IMR-90 (cell line): Measurements from ENCODE around the gene TWSG1. TPM values are rescaled to one million over a fixed set of nuclear protein-coding genes. Genes with fewer than 3 reads are reported as not detected.
A peak's percentile ranks its signal among the peaks of the same experiment; 100 is the strongest.

Experiments used
- ATAC-seq: fragments of 200-7000 bp; cut with Tn5 transposase; 2 replicates; pipeline ENCODE4 v1.9.1; 2020; ENCODE audit warnings: low read depth, mild to moderate bottlenecking, moderate library complexity
- BruUV-seq: library from RNA; stranded (reverse); fragments of 400-500 nt; replicated peaks from 2 replicates; lab custom pipeline; 2021; lab: Mats Ljungman, UMichigan
- CTCF ChIA-PET: fragments of 300-600 bp; formaldehyde crosslinking; extraction: SDS; loops from one replicate; lab custom pipeline; 2021; ENCODE audit warnings: antibody characterized with exemption; lab: Yijun Ruan, JAX
- POLR2A ChIA-PET: fragments of 300-600 bp; sonication (Branson Sonifier 250); formaldehyde crosslinking; loops from one replicate; lab custom pipeline; 2022; ENCODE audit warnings: antibody characterized with exemption; ENCODE audit not compliant: unreplicated experiment; lab: Charles Lee
- DNase-seq: peaks from one replicate; pipeline ENCODE4 v3.0.0; 2013
- H2AFZ ChIP-seq: replicated peaks from 2 replicates; pipeline ENCODE3; 2013; ENCODE audit warnings: low read length, mild to moderate bottlenecking; ENCODE audit not compliant: poor library complexity
- H2AK5ac ChIP-seq: 2 replicates; pipeline ENCODE4 v1.6.1; 2013; ENCODE audit warnings: low read depth, low read length, inconsistent platforms
- H2AK9ac ChIP-seq: replicated peaks from 2 replicates; pipeline ENCODE3; 2013; ENCODE audit warnings: mild to moderate bottlenecking, low read depth, low read length, moderate library complexity; ENCODE audit not compliant: poor library complexity
- H2BK120ac ChIP-seq: 2 replicates; pipeline ENCODE4 v1.6.1; 2013; ENCODE audit warnings: low read depth, low read length, inconsistent platforms
- H2BK15ac ChIP-seq: 3 replicates; pipeline ENCODE4 v1.6.1; 2013; ENCODE audit warnings: low read depth, low read length, inconsistent platforms
- H2BK20ac ChIP-seq: 2 replicates; pipeline ENCODE4 v1.6.1; 2013; ENCODE audit warnings: low read depth, mild to moderate bottlenecking, inconsistent platforms, low read length, moderate library complexity
- H2BK5ac ChIP-seq: 2 replicates; pipeline ENCODE4 v1.6.1; 2013; ENCODE audit warnings: mild to moderate bottlenecking, low read depth, low read length, inconsistent platforms; ENCODE audit not compliant: poor library complexity, severe bottlenecking
- H3K14ac ChIP-seq: replicated peaks from 2 replicates; pipeline ENCODE4 v1.6.1; 2013; ENCODE audit warnings: low read depth, low read length, inconsistent platforms
- H3K18ac ChIP-seq: 2 replicates; pipeline ENCODE4 v1.6.1; 2013; ENCODE audit warnings: low read depth, low read length, control low read depth
- H3K23ac ChIP-seq: 2 replicates; pipeline ENCODE4 v1.6.1; 2013; ENCODE audit warnings: low read depth, low read length, inconsistent platforms
- H3K27ac ChIP-seq: 2 replicates; pipeline ENCODE4 v1.5.1; 2013; ENCODE audit warnings: mild to moderate bottlenecking, control low read depth, low read length; ENCODE audit not compliant: insufficient read depth
- H3K27me3 ChIP-seq: 2 replicates; pipeline ENCODE4 v1.6.1; 2013; ENCODE audit warnings: low read length; ENCODE audit not compliant: control insufficient read depth, insufficient read depth
- H3K36me3 ChIP-seq: 2 replicates; pipeline ENCODE4 v1.6.1; 2013; ENCODE audit warnings: low read length, mixed read lengths; ENCODE audit not compliant: control insufficient read depth, insufficient read depth
- H3K4ac ChIP-seq: 2 replicates; pipeline ENCODE4 v1.6.1; 2013; ENCODE audit warnings: low read depth, low read length, inconsistent platforms
- H3K4me1 ChIP-seq: 2 replicates; pipeline ENCODE4 v1.6.1; 2013; ENCODE audit warnings: low read length, mixed read lengths; ENCODE audit not compliant: control insufficient read depth, insufficient read depth
- H3K4me2 ChIP-seq: 2 replicates; pipeline ENCODE4 v1.6.1; 2013; ENCODE audit warnings: low read depth, mild to moderate bottlenecking, control low read depth, low read length, moderate library complexity
- H3K4me3 ChIP-seq: 2 replicates; pipeline ENCODE4 v1.5.1; 2013; ENCODE audit warnings: low read depth, mild to moderate bottlenecking, control low read depth, low read length, moderate library complexity; ENCODE audit not compliant: insufficient read depth
- H3K56ac ChIP-seq: 2 replicates; pipeline ENCODE4 v1.6.1; 2013; ENCODE audit warnings: low read length, inconsistent platforms; ENCODE audit not compliant: insufficient read depth; ENCODE audit errors: extremely low read depth
- H3K79me1 ChIP-seq, 2 experiments: 2 replicates each; pipeline ENCODE4 v1.6.1; 2013; ENCODE audit warnings: low read length in 2 of 2, inconsistent platforms in 1 of 2, low read depth in 1 of 2
- H3K9ac ChIP-seq: 2 replicates; pipeline ENCODE4 v1.6.1; 2013; ENCODE audit warnings: low read depth, low read length, control low read depth
- H3K9me1 ChIP-seq: 2 replicates; pipeline ENCODE4 v1.6.1; 2013; ENCODE audit warnings: low read length, inconsistent platforms; ENCODE audit not compliant: insufficient read depth
- H3K9me3 ChIP-seq: 2 replicates; pipeline ENCODE4 v1.6.1; 2013; ENCODE audit warnings: low read length; ENCODE audit not compliant: control insufficient read depth, insufficient read depth
- H4K20me1 ChIP-seq: 2 replicates; pipeline ENCODE4 v1.6.1; 2013; ENCODE audit warnings: low read length, inconsistent platforms; ENCODE audit not compliant: insufficient read depth
- H4K5ac ChIP-seq: 2 replicates; pipeline ENCODE4 v1.6.1; 2013; ENCODE audit warnings: mild to moderate bottlenecking, low read depth, low read length, control low read depth
- H4K8ac ChIP-seq, 2 experiments: 2 replicates each; pipeline ENCODE4 v1.6.1; 2013; ENCODE audit warnings: low read depth in 2 of 2, low read length in 2 of 2, control low read depth in 1 of 2, inconsistent platforms in 1 of 2
- H4K91ac ChIP-seq: 2 replicates; pipeline ENCODE4 v1.6.1; 2013; ENCODE audit warnings: low read depth, low read length, inconsistent platforms; ENCODE audit not compliant: insufficient read depth
- BHLHE40 ChIP-seq: fragments of 150-350 bp; IDR thresholded peaks from 2 replicates; pipeline ENCODE4 v1.6.1; 2016; ENCODE audit warnings: mild to moderate bottlenecking, low read depth, low read length
- CHD1 ChIP-seq: IDR thresholded peaks from 2 replicates; pipeline ENCODE4 v1.6.1; 2012; ENCODE audit warnings: low read depth, low read length, improper control_type of control experiment
- ELK1 ChIP-seq: fragments of 150-350 bp; IDR thresholded peaks from 2 replicates; pipeline ENCODE4 v1.6.1; 2016; ENCODE audit warnings: low read depth, mild to moderate bottlenecking, low read length, moderate library complexity, borderline replicate concordance
- POLR2A ChIP-seq: IDR thresholded peaks from 2 replicates; pipeline ENCODE4 v1.6.1; 2012; ENCODE audit warnings: mild to moderate bottlenecking, low read depth, low read length
- WGBS, 2 experiments: methylation state at CpG; one replicate each; pipeline versions ENCODE4 v1.1.5 to v1.1.7; 2013; ENCODE audit warnings: missing lambda C conversion rate in 2 of 2; ENCODE audit not compliant: insufficient read length in 1 of 2; ENCODE audit errors: extremely low coverage in 2 of 2; 5-methylcytosine and 5-hydroxymethylcytosine counted together
- dilution Hi-C: fragments of 300-500 bp; cut with HindIII; formaldehyde crosslinking; loops from one replicate; pipeline ENCODE4 v1.14.3; 2018; ENCODE audit warnings: low sequenced_read_pairs; ENCODE audit not compliant: unreplicated experiment
- in situ Hi-C: fragments of 300-500 bp; cut with MboI; formaldehyde crosslinking; loops from 3 replicates; pipeline ENCODE4 v1.14.3; 2019; ENCODE audit warnings: low sequenced_read_pairs, inconsistent platforms, mixed read lengths
- intact Hi-C: fragments of 100-400 bp; cut with micrococcal nuclease; formaldehyde crosslinking; loops from 2 replicates; pipeline ENCODE4 v1.10.0; 2022
- polyA plus RNA-seq, 3 experiments: library from polyadenylated mRNA; depleted of rRNA; stranded (reverse); fragments of >200 nt; gene quantifications; 2 replicates each; pipeline ENCODE4 v1.2.3, GENCODE V29; 2012; ENCODE audit warnings: low replicate concordance in 1 of 3
- total RNA-seq: library from RNA; depleted of rRNA; stranded (reverse); fragments of >200 nt; gene quantifications from 2 replicates; pipeline ENCODE4 v1.2.3, GENCODE V29; 2012

The TWSG1 gene
- total and polyA plus RNA-seq, 2 of the 4 experiments (the other 2 are of a cell fraction) = 80.4 to 115 TPM

DNA sequence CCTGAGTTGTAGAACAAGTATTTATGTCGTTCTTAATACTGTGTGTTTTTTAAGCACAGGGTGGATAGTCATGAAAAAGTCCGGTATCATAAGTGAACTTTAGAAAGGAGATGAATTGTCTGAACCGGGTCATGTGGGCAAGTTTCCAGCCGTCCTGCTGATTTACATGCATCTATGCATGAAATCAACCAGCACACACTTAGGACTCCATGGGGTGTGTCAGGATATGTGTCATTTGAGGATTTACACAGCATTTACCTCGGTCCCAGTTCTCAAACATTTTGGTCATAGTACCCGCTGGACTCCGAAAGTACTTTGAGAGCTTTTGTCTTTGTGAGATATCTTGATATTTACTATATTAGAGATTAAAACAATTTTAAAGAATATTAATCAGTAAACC is 47.5 kb upstream of the TWSG1 start:
- H3K27ac ChIP-seq = no peak overlapping the region
- H3K4ac ChIP-seq = 0 out of 2 replicates have a peak overlapping the region, but pooled peaks have one; percentile 41
- no peak overlapping the region for H3K4me3 ChIP-seq
- H3K56ac ChIP-seq = no peak overlapping the region
- no peak overlapping the region for H3K9ac ChIP-seq
- H2BK15ac ChIP-seq = peak overlapping the region; percentile 74; the same call in 1 of the 3 replicates
- no peaks in the 10 kb centered on the region for H3K27me3 ChIP-seq
- H4K91ac ChIP-seq = 0 out of 2 replicates have a peak overlapping the region, but pooled peaks have one; percentile 21
- dilution Hi-C loops (no loop called here), intact Hi-C loops (no loop called here), in situ Hi-C loops (no loop called here)
- no CpG with 5 or more reads among the region's 7 CpGs for WGBS, 2 experiments
- DNase-seq (peak; percentile 9), ATAC-seq (no peak)
- H4K8ac ChIP-seq = peak overlapping the region in 1 of 2 experiments; percentile 40; a peak in 1 of 4 replicates
- no peak overlapping the region for H2AFZ ChIP-seq
- H4K5ac ChIP-seq = peak overlapping the region; percentile 67; the same call in 1 of the 2 replicates
- no peak overlapping the region for H3K4me2 ChIP-seq
- H2AK5ac ChIP-seq = peak overlapping the region; percentile 77; the same call in 1 of the 2 replicates
- CTCF ChIA-PET = no interaction called here
- no peaks in the 10 kb centered on the region for H4K20me1 ChIP-seq
- H3K18ac ChIP-seq = 0 out of 2 replicates have a peak overlapping the region, but pooled peaks have one; percentile 60
- 0 out of 2 replicates have a peak, but pooled peaks cover 3% of the 10 kb centered on the region for H3K36me3 ChIP-seq
- peak overlapping the region; percentile 61; the same call in 1 of the 2 replicates for H2BK120ac ChIP-seq
- peak overlapping the region; percentile 24 for H2BK5ac ChIP-seq
- H2BK20ac ChIP-seq = no peak overlapping the region; the same call in 1 of the 2 replicates
- TF ChIP-seq ELK1 (no peak), POLR2A (no peak), BHLHE40 (no peak), CHD1 (no peak)
- no TSS peak for BruUV-seq
- peaks cover 0 to 3% of the 10 kb centered on the region in 2 experiments; a peak in 1 of 4 replicates for H3K79me1 ChIP-seq
- no peak overlapping the region for H2AK9ac ChIP-seq
- H3K9me3 ChIP-seq = no peaks in the 10 kb centered on the region
- H3K23ac ChIP-seq = peak overlapping the region; percentile 24; the same call in 1 of the 2 replicates
- POLR2A ChIA-PET = no interaction called here
- 0 out of 2 replicates have a peak overlapping the region, but pooled peaks have one; percentile 52 for H3K14ac ChIP-seq
- H3K4me1 ChIP-seq = peaks cover 8% of the 10 kb centered on the region
- H3K9me1 ChIP-seq = 0 out of 2 replicates have a peak, but pooled peaks cover 3% of the 10 kb centered on the region
